ENCODE measurements around the gene MAGEA2B.
"Not testable (repeated sequence)": the region's sequence is repeated elsewhere in the genome, so short reads cannot be mapped to it uniquely, and the experiment has no call there.

The MAGEA2B gene

DNA sequence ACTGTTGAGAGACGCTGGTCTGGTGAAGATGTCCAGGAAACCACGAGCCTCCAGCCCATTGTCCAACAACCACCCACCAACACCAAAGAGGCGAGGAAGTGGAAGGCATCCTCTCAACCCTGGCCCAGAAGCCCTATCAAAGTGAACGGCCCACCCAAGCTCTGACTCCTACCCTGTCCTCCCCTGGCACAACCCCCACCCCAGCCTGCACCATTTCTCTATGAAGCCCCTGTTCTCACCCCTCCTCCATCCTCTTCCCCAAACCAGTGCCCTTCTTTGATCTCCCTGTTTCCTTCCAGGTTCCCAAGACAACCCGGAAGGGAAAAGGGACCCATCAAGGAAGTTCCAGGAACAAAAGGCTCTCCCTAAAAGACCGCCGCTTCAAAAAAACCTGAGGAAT is 45.1 kb downstream of the MAGEA2B start:
- DNase-seq: not testable (repeated sequence)

DNA sequence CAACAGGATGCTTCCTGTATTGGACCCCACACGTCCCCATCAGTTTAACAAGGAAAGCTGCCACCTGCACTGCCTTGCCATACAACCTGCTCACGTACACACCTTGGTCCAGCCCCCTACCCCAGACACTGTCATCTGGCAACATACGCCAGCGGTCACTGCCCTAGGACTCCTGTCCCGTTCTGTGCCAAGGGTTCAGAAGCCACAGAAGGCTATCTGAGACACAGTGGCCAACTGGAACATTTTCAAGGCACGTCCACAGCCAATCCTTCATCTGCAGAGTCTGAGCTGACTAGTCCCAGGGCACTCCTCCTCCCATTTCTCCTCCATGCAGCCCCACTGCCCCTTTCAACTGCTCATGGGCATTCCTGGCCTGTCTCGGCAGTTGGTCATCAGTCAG is 47.2 kb downstream of the MAGEA2B start:
- not testable (repeated sequence) for DNase-seq

DNA sequence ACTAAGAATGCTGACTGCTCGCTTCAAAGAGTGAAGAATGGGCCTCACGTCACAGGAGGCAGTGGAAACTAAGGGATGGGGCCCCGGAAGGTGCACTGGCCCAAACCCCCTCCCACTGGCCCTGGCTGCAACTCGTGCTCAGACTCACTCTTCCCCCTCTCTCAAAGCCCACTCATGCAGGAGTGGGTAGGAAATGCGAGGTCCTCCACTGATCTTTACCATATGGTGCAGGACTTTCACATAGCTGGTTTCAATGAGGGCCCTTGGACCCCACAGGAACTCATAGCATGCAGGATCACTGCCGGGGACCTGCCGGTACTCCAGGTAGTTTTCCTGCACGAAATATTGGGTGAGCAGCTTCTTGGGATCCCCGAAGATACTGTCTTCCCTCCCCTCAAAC is 52.1 kb downstream of the MAGEA2B start:
- not testable (repeated sequence) for DNase-seq

Data from CD4-positive, alpha-beta T cell treated with Interleukin-1 beta for 1 hour (primary cell).